ENCODE measurements around the gene RECK.

The RECK gene

GRCh38 chr9:36029765-36030528 is 6.8 kb upstream of the RECK start:
- peak; percentile 98 for DNase-seq

- peak; percentile 50 for DNase-seq
Measured at GRCh38 chr9:36030871-36031270, 5.8 kb upstream of the RECK start.

GRCh38 chr9:36031774-36032555 is 4.7 kb upstream of the RECK start:
- peak; percentile 88 for DNase-seq

GRCh38 chr9:36033788-36034187 is 2.9 kb upstream of the RECK start:
- DNase-seq = no peak

GRCh38 chr9:36034234-36034633 is 2.5 kb upstream of the RECK start:
- no peak for DNase-seq

GRCh38 chr9:36035006-36035405 is 1.7 kb upstream of the RECK start:
- peak; percentile 73 for DNase-seq

GRCh38 chr9:36036253-36036779 is 397 bp upstream of the RECK start:
- no peak for DNase-seq

- DNase-seq = no peak
Measured at GRCh38 chr9:36037549-36038122, 923 bp downstream of the RECK start.

- no peak for DNase-seq
Measured at GRCh38 chr9:36039121-36039520, 2.4 kb downstream of the RECK start.

- DNase-seq = peak; percentile 80
Measured at GRCh38 chr9:36039696-36040095, 3.0 kb downstream of the RECK start.

- peak; percentile 58 for DNase-seq
Measured at GRCh38 chr9:36040271-36040925, 3.7 kb downstream of the RECK start.

- no peak for DNase-seq
Measured at GRCh38 chr9:36041506-36041905, 4.8 kb downstream of the RECK start.

GRCh38 chr9:36045610-36046009 is 8.9 kb downstream of the RECK start:
- DNase-seq = peak; percentile 31

- no peak for DNase-seq
Measured at GRCh38 chr9:36046923-36047322, 10.2 kb downstream of the RECK start.

- DNase-seq = no peak
Measured at GRCh38 chr9:36049408-36049807, 12.7 kb downstream of the RECK start.

- no peak for DNase-seq
Measured at GRCh38 chr9:36050476-36050875, 13.8 kb downstream of the RECK start.

GRCh38 chr9:36051317-36051716 is 14.6 kb downstream of the RECK start:
- DNase-seq = no peak

- DNase-seq = no peak
Measured at GRCh38 chr9:36053971-36054370, 17.3 kb downstream of the RECK start.

GRCh38 chr9:36056896-36057295 is 20.2 kb downstream of the RECK start:
- DNase-seq = no peak

GRCh38 chr9:36063804-36064447 is 27.2 kb downstream of the RECK start:
- DNase-seq = peak; percentile 57

- DNase-seq = peak; percentile 47
Measured at GRCh38 chr9:36064448-36065037, 27.8 kb downstream of the RECK start.

GRCh38 chr9:36074055-36074454 is 37.3 kb downstream of the RECK start:
- no peak for DNase-seq
